ENCODE data around the gene PCDH7.

PCDH7 gene

GRCh38 chr4:30765022-30765421 lies 44.9 kb downstream of the PCDH7 start:
- H3K4me3 ChIP-seq (ENCODE audit: low read depth, low read length): no peak overlapping the region
- TF ChIP-seq ZNF274 (IDR thresholded peaks at IDR 0.05; ENCODE audit: low read length) (no peak), ZNF274 (tag by site-specific recombination; IDR thresholded peaks at IDR 0.05; ENCODE audit: borderline replicate concordance) (no peak), ZNF747 (tag by site-specific recombination; IDR thresholded peaks at IDR 0.05) (no peak), BCL11A (tag by site-specific recombination; IDR thresholded peaks at IDR 0.05; ENCODE audit: low read depth) (no peak), ZBTB10 (tag by site-specific recombination; IDR thresholded peaks at IDR 0.05) (no peak), YY2 (tag by site-specific recombination; IDR thresholded peaks at IDR 0.05) (no peak), RBAK (tag by site-specific recombination; IDR thresholded peaks at IDR 0.05) (no peak), ZNF214 (tag by site-specific recombination; IDR thresholded peaks at IDR 0.05; ENCODE audit: borderline replicate concordance) (no peak), SP3 (tag by site-specific recombination; IDR thresholded peaks at IDR 0.05) (no peak), ZNF521 (tag by site-specific recombination; IDR thresholded peaks at IDR 0.05) (no peak), ZIC2 (tag by site-specific recombination; IDR thresholded peaks at IDR 0.05) (no peak), KLF16 (tag by site-specific recombination; IDR thresholded peaks at IDR 0.05) (no peak), ZSCAN23 (tag by site-specific recombination; IDR thresholded peaks at IDR 0.05) (no peak)
- TF ChIP-seq, protein P1, sequence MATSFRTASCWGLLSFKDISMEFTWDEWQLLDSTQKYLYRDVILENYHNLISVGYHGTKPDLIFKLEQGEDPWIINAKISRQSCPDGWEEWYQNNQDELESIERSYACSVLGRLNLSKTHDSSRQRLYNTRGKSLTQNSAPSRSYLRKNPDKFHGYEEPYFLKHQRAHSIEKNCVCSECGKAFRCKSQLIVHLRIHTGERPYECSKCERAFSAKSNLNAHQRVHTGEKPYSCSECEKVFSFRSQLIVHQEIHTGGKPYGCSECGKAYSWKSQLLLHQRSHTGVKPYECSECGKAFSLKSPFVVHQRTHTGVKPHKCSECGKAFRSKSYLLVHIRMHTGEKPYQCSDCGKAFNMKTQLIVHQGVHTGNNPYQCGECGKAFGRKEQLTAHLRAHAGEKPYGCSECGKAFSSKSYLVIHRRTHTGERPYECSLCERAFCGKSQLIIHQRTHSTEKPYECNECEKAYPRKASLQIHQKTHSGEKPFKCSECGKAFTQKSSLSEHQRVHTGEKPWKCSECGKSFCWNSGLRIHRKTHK (tag by site-specific recombination; IDR thresholded peaks at IDR 0.05): no peak
- ChIA-PET POLR2A (no interaction called here), CTCF (no interaction called here)
- no peak overlapping the region for H3K27ac ChIP-seq (ENCODE audit: extremely low read depth, low read depth, low read length)
- no peaks in the 10 kb centered on the region for H3K9me3 ChIP-seq (ENCODE audit: control insufficient read depth, insufficient read depth, low read depth, low read length)
- H3K36me3 ChIP-seq (ENCODE audit: control insufficient read depth in 2 of 2, insufficient read depth in 1 of 2, low read length in 2 of 2): no peaks in the 10 kb centered on the region
- H3K4me1 ChIP-seq (ENCODE audit: control insufficient read depth, insufficient read depth, low read length): peaks cover 17% of the 10 kb centered on the region

DNA sequence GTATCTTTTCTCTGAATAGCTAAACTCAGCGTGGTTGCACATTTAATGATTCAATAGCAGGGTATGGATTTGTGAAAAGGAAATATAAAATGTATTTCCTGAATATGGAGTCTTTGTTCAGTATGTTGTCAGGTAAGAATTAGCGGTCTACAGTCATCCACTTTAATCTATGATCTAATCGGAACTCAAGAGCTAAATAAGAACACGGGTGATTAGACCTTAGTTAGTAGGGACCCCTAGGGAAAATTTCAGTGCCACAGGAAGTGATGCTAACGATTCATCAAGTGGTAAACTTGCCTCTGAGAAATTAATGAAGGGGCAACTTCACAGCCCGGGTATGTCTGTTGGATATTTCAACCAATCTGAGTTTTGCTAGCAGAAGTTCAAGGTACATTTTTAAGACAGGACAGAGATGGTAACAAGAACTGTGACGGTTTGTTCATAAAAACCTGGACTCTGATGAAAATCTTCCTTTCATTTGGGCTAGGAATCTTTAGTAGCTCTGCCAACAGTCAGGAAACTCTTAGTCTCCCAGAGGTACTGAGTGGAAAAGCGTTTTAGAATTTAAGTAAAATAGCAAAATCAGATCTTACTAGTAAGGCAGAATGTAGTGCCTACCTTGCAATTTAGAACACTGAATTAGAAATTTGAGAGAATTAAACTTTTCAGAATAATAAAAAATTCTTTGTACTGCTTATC lies 47.1 kb downstream of the PCDH7 start:
- peaks cover 21% of the 10 kb centered on the region for H3K4me1 ChIP-seq (ENCODE audit: control insufficient read depth, insufficient read depth, low read length)
- no peaks in the 10 kb centered on the region for H3K9me3 ChIP-seq (ENCODE audit: control insufficient read depth, insufficient read depth, low read depth, low read length)
- H3K4me3 ChIP-seq (ENCODE audit: low read depth, low read length): no peak overlapping the region
- POLR2A ChIA-PET: no interaction called here
- no peak overlapping the region for H3K27ac ChIP-seq (ENCODE audit: extremely low read depth, low read depth, low read length)
- CTCF ChIA-PET: interaction anchor here (1.0 kb wide), 1 partner anchor 45 kb away, joined by 3 read pairs; no protein-coding TSS in a partner anchor
- no peaks in the 10 kb centered on the region for H3K36me3 ChIP-seq (ENCODE audit: control insufficient read depth in 2 of 2, insufficient read depth in 1 of 2, low read length in 2 of 2)
- TF ChIP-seq ZNF366 (tag by site-specific recombination; conservative IDR thresholded peaks at IDR 0.05) (0 out of 2 replicates have a peak, but pooled peaks have one; percentile 11), SCRT2 (tag by site-specific recombination; IDR thresholded peaks at IDR 0.05) (peak; percentile 36), ZSCAN4 (tag by site-specific recombination; IDR thresholded peaks at IDR 0.05) (no peak), ZNF600 (tag by site-specific recombination; IDR thresholded peaks at IDR 0.05) (peak; percentile 47; the same call in 1 of the 2 replicates), ZNF629 (tag by site-specific recombination; IDR thresholded peaks at IDR 0.05) (peak; percentile 55; the same call in 1 of the 2 replicates), TSHZ1 (tag by site-specific recombination; IDR thresholded peaks at IDR 0.05; ENCODE audit: borderline replicate concordance) (no peak), ZNF521 (tag by site-specific recombination; IDR thresholded peaks at IDR 0.05) (no peak), ZNF324 (tag by site-specific recombination; IDR thresholded peaks at IDR 0.05) (no peak), ZEB2 (tag by site-specific recombination; IDR thresholded peaks at IDR 0.05) (no peak)
- TF ChIP-seq, protein P2, sequence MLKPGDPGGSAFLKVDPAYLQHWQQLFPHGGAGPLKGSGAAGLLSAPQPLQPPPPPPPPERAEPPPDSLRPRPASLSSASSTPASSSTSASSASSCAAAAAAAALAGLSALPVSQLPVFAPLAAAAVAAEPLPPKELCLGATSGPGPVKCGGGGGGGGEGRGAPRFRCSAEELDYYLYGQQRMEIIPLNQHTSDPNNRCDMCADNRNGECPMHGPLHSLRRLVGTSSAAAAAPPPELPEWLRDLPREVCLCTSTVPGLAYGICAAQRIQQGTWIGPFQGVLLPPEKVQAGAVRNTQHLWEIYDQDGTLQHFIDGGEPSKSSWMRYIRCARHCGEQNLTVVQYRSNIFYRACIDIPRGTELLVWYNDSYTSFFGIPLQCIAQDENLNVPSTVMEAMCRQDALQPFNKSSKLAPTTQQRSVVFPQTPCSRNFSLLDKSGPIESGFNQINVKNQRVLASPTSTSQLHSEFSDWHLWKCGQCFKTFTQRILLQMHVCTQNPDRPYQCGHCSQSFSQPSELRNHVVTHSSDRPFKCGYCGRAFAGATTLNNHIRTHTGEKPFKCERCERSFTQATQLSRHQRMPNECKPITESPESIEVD (tag by site-specific recombination; IDR thresholded peaks at IDR 0.05): peak; percentile 33; the same call in 1 of the 2 replicates

Measured in HEK293 (cell line).